IPS-18a (cell line): ENCODE measurements around the gene MBD3.
"Not testable (repeated sequence)": the region's sequence is repeated elsewhere in the genome, so short reads cannot be mapped to it uniquely, and the experiment has no call there.

Experiments
- H3K27ac ChIP-seq: one replicate; pipeline ENCODE4 v1.5.1; 2013; ENCODE audit warnings: low read length
- H3K27me3 ChIP-seq: one replicate; pipeline ENCODE4 v1.6.1; 2013; ENCODE audit warnings: mild to moderate bottlenecking, low read length; ENCODE audit not compliant: control insufficient read depth, insufficient read depth
- H3K36me3 ChIP-seq: one replicate; pipeline ENCODE4 v1.6.1; 2013; ENCODE audit warnings: low read depth, low read length; ENCODE audit not compliant: control insufficient read depth
- H3K4me1 ChIP-seq: one replicate; pipeline ENCODE4 v1.6.1; 2013; ENCODE audit warnings: low read depth, low read length; ENCODE audit not compliant: control insufficient read depth
- H3K4me3 ChIP-seq: one replicate; pipeline ENCODE4 v1.5.1; 2013; ENCODE audit warnings: low read length
- H3K9ac ChIP-seq: one replicate; pipeline ENCODE4 v1.6.1; 2013; ENCODE audit warnings: mild to moderate bottlenecking, low read length, moderate library complexity
- H3K9me3 ChIP-seq: one replicate; pipeline ENCODE4 v1.6.1; 2013; ENCODE audit warnings: low read depth, low read length; ENCODE audit not compliant: control insufficient read depth

Gene MBD3

DNA sequence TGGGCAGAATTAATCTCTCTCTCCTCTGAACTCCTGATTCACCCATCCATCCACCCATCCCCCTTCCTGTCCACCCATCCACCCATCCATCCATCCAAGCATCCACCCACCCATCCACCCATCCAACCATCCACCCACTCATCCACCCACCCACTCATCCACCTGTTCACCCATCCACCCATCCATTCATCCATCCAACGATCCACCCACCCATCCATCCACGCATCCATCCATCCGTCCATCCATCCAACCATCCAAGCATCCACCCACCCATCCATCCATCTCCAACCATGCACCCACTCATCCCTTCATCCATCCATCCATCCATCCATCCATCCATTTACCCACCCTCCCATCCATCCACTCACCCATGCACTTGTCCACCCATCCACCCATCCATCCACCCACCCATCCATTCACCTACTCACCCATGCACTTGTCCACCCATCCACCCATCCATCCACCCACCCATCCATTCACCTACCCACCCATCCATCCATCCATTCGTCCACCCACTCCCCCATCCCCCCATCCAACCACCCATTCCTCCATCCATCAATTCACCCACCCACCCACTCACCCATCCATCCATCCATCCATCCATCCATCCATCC, 43.2 kb downstream of the MBD3 start:
- Histone ChIP-seq H3K27ac (no peak overlapping the region), H3K4me3 (no peak overlapping the region), H3K9ac (no peak overlapping the region), H3K4me1 (no peaks in the 10 kb centered on the region), H3K9me3 (no peaks in the 10 kb centered on the region), H3K36me3 (no peaks in the 10 kb centered on the region), H3K27me3 (peaks cover 7% of the 10 kb centered on the region)

DNA sequence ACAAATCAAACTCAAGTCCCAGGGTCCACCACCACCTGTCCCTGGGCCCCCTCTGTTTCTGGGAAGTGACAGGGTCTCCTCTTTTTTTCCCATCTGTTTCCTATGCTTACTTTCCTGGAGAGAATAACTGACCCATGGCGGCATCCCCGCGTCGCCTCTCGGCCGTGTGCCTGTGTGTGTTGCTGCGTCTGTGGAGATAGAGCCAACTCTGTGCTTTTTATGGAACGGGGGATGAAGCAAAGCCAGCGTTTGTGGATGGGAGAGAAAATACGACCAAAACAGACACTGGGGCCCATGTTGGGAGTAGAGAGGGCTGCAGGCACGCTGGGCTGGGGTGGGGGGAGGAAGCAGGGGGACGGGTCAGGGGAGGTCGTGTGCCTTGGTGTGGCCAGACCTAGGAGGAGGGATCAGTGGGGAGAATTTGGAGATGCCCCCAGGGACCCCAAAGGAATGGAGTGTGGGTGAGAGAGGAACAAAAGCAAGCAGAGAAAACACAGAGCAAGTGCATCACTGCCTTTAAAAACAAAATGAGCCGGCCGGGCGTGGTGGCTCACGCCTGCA, 52.2 kb downstream of the MBD3 start:
- no peak overlapping the region for H3K27ac ChIP-seq
- no peaks in the 10 kb centered on the region for H3K9me3 ChIP-seq
- H3K4me3 ChIP-seq: no peak overlapping the region
- H3K27me3 ChIP-seq: peaks cover 1% of the 10 kb centered on the region
- no peaks in the 10 kb centered on the region for H3K36me3 ChIP-seq
- no peak overlapping the region for H3K9ac ChIP-seq
- no peaks in the 10 kb centered on the region for H3K4me1 ChIP-seq

DNA sequence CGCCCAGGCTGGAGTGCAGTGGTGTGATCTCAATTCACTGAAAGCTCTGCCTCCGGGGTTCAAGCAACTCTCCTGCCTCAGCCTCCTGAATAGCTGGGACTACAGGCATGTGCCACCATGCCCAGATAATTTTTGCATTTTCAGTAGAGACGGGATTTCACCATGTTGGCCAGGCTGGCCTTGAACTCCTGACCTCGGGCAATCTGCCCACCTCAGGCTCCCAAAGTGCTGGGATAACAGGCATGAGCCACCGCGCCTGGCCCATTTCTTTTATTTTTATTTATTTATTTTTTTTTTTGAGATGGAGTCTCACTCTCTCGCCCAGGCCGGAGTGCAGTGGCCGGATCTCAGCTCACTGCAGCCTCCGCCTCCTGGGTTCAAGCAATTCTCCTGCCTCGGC, 52.9 kb downstream of the MBD3 start:
- not testable (repeated sequence) for H3K36me3 ChIP-seq, H3K9ac ChIP-seq, H3K4me1 ChIP-seq, H3K4me3 ChIP-seq, H3K27ac ChIP-seq, H3K9me3 ChIP-seq, H3K27me3 ChIP-seq

DNA sequence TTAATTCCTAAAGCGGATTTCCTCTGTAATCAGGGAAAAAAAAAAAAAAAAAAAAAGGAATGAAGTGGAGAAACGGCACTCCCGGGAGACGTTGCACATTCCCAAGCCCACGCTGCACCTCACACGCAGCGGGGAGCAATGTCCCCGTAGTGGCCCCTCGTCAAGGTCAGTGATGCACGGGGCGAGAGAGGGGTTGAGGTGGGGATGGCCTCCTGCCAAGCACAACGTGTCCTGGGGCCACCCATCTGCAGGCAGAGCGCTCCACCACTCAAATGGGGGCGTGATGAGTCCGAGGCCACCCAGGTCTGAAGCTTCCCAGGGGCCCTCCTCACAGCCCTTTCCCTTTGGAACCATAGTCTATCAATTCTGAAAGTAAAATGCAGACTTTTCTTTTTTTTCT, 53.7 kb downstream of the MBD3 start:
- Histone ChIP-seq H3K9ac (no peak overlapping the region), H3K27me3 (no peaks in the 10 kb centered on the region), H3K9me3 (no peaks in the 10 kb centered on the region), H3K36me3 (no peaks in the 10 kb centered on the region), H3K4me1 (no peaks in the 10 kb centered on the region), H3K4me3 (no peak overlapping the region), H3K27ac (no peak overlapping the region)

DNA sequence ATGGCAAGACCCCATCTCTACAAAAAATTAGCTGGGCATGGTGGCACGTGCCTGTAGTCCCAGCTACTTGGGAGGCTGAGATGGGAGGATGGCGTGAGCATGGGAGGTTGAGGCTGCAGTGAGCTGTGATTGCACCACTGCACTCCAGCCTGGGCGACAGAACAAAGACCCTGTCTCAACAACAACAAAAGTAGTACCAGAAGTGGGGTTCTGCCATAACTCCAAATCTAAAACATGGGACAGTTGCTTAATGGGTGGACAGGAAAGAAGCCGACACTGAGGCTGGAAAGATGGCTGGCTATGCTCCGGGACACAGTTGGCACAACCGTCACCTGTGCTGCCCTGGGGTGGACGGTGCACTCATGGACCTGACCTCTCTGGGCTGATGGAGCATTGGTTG, 57.0 kb downstream of the MBD3 start:
- not testable (repeated sequence) for H3K27ac ChIP-seq, H3K36me3 ChIP-seq, H3K4me3 ChIP-seq, H3K4me1 ChIP-seq, H3K9ac ChIP-seq, H3K27me3 ChIP-seq, H3K9me3 ChIP-seq

DNA sequence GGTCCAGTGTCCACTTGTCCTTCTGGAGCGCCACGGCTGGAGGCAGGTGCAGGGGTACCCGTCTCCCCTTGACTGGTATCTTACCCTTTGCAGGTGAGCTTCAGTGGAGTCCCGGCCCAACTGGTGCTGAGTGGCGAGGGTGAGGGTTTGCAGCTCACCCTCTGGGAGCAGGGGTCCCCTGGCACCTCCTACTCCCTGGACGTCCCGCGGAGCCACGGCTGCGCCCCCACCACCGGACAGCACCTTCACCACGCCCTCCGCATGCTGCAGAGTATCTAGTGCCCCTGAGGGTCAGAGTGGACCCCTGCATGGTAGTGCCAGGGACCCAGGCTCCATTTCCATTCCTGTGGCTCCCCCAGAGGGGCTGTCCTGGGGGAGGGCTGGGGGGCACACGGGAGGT, 57.7 kb downstream of the MBD3 start:
- H3K27me3 ChIP-seq: no peaks in the 10 kb centered on the region

DNA sequence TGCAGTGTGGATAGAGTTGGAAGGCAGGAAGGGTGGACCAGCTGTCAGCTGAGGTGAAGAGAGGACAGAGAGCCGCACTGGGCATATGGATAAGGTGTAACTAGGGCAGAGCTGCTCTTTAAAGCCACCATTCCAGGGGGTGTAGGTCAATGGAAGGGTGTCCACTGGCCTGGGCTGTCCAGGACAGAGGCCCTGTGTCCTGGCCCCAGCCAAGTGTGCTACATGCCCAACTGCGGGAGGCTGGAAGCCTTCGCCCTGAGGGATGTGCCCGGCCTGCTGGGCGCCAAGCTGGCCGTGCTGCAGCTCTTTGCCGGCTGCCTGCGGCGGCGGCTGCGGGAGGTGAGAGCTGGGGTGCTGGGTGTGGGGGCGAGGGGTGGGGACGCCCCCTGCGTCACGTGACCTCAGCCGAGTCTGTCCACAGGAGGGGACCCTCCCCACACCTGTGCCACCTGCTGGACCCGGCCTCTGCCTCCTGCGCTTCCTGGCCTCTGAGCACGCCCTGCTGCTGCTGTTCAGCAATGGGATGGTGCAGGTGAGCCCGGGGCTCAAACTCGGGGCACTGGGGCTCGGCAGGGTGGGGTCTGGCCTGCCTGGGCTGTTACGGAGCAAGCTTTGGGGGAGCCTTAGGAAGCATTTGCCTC, 59.0 kb downstream of the MBD3 start:
- H3K4me3 ChIP-seq: no peak overlapping the region
- H3K27ac ChIP-seq: no peak overlapping the region
- no peak overlapping the region for H3K9ac ChIP-seq
- no peaks in the 10 kb centered on the region for H3K9me3 ChIP-seq
- H3K36me3 ChIP-seq: no peaks in the 10 kb centered on the region
- no peaks in the 10 kb centered on the region for H3K27me3 ChIP-seq
- H3K4me1 ChIP-seq: no peaks in the 10 kb centered on the region

More for the DNA sequence above, 57.7 kb downstream of the MBD3 start:
- Histone ChIP-seq H3K9me3 (no peaks in the 10 kb centered on the region), H3K9ac (no peak overlapping the region), H3K4me3 (no peak overlapping the region), H3K27ac (no peak overlapping the region), H3K4me1 (no peaks in the 10 kb centered on the region), H3K36me3 (no peaks in the 10 kb centered on the region)

DNA sequence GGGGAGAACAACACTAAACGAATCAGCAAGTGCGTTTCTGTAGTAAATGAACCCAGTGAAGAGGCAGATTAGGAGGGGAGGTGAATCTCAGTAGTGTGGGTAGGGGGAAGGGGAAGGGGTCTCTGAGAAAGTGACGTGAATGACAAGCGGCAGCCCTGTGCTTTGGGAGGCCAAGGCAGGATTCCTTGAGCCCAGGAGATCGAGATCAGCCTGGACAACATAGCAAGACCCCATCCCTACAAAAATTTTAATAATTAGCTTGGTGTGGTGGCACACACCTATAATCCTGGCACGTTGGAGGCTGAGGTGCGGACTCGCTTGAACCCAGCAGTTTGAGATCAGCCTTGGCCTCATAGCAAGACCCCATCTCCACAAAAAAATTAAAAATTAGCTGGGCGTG, 60.7 kb downstream of the MBD3 start:
- no peaks in the 10 kb centered on the region for H3K4me1 ChIP-seq
- H3K9ac ChIP-seq: no peak overlapping the region
- H3K36me3 ChIP-seq: no peaks in the 10 kb centered on the region
- no peaks in the 10 kb centered on the region for H3K27me3 ChIP-seq
- H3K4me3 ChIP-seq: no peak overlapping the region
- H3K27ac ChIP-seq: no peak overlapping the region
- H3K9me3 ChIP-seq: no peaks in the 10 kb centered on the region

DNA sequence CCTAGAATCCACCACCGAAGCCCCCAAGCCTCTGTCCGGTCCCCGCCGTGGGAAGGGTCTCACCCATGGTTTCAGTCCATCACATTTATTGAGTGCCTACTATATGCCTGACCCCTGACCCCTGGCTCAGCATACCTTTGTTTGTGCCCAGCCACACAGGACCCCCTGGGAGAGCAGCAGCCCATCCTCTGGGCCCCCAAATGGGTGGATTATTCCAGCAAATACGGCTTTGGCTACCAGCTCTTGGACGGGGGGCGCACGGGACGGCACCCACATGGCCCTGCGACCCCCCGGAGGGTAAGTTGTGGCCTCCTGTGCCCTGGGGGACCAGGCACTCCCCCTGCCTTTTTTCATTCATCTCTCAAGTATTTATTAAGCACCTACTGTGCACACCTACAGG, 61.1 kb downstream of the MBD3 start:
- Histone ChIP-seq H3K4me3 (no peak overlapping the region), H3K4me1 (no peaks in the 10 kb centered on the region), H3K9me3 (no peaks in the 10 kb centered on the region), H3K9ac (no peak overlapping the region), H3K27ac (no peak overlapping the region), H3K27me3 (no peaks in the 10 kb centered on the region), H3K36me3 (no peaks in the 10 kb centered on the region)

DNA sequence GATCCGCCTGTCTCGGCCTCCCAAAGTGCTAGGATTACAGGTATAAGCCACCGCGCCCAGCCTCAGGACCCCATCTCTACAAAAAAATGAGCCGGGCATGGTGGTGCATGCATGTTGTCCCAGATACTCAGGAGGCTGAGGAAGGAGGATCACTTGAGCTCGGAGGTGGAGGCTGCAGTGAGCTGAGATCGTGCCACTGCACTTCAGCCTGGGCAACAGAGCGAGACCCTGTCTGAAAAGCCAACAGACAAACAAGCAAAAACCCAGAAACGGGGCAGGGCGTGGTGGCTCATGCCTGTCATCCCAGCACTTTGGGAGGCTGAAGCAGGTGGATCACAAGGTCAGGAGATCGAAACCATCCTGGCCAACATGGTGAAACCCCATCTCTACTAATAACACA, 61.8 kb downstream of the MBD3 start:
- not testable (repeated sequence) for H3K4me3 ChIP-seq, H3K4me1 ChIP-seq, H3K9ac ChIP-seq, H3K36me3 ChIP-seq, H3K9me3 ChIP-seq, H3K27me3 ChIP-seq, H3K27ac ChIP-seq

DNA sequence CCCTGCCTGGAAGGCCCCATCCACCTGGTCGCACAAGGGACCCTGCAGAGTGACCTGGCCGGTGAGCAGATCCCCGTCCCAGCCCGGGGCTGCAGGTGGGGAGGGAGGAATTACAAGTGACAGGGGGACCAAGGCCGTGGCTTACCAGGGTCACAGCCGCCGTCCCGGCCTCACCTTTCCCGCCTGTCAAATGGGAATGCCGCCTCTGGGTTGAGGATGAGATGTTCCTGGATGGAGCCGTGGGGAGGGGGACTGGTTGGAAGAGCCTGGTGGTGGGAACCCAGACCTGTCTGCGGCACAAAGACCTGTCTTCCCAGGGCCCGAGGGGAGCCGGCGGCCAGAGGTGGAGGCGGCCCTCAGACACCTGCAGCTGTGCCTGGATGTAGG, 63.2 kb downstream of the MBD3 start:
- no peaks in the 10 kb centered on the region for H3K9me3 ChIP-seq
- H3K4me3 ChIP-seq: no peak overlapping the region
- no peaks in the 10 kb centered on the region for H3K36me3 ChIP-seq
- no peak overlapping the region for H3K9ac ChIP-seq
- peaks cover 21% of the 10 kb centered on the region for H3K27me3 ChIP-seq
- no peaks in the 10 kb centered on the region for H3K4me1 ChIP-seq
- H3K27ac ChIP-seq: no peak overlapping the region
